Left ventricle myocardium inferior (tissue), 1 donor: ENCODE results near the gene POU2F1. TPM values are rescaled to one million over a fixed set of nuclear protein-coding genes. Genes with fewer than 3 reads are reported as not detected.

Source experiments
- DNase-seq: peaks from one replicate; pipeline ENCODE4 v3.0.0-alpha.2; 2020
- H3K27ac ChIP-seq: fragments of 200-600 bp; replicated peaks from 2 replicates; pipeline ENCODE4 v1.8.0; 2021
- H3K27me3 ChIP-seq: fragments of 200-600 bp; 2 replicates; pipeline ENCODE4 v1.8.0; 2021; ENCODE audit warnings: low read depth
- H3K36me3 ChIP-seq: fragments of 200-600 bp; 2 replicates; pipeline ENCODE4 v1.8.0; 2021
- H3K4me1 ChIP-seq: fragments of 200-600 bp; 2 replicates; pipeline ENCODE4 v1.8.0; 2021
- H3K4me3 ChIP-seq: fragments of 200-600 bp; 2 replicates; pipeline ENCODE4 v1.8.0; 2021; ENCODE audit warnings: mild to moderate bottlenecking, moderate library complexity
- H3K9me3 ChIP-seq: fragments of 200-600 bp; replicated peaks from 2 replicates; pipeline ENCODE4 v1.8.0; 2021
- intact Hi-C: fragments of 100-400 bp; cut with micrococcal nuclease; formaldehyde crosslinking; loops from one replicate; pipeline ENCODE4 v1.11.0; 2022
- total RNA-seq: library from RNA; stranded (reverse); fragmentation: NEBNext Ultra II Directional; extraction: Animal tissue kit (Norgen Biotek cat#: 25700); gene quantifications from one replicate; pipeline ENCODE4 v1.2.1, GENCODE V29; 2021
- TF ChIP-seq, protein P1 (sequence below): fragments of 200-600 bp; IDR thresholded peaks from 2 replicates; pipeline ENCODE4 v1.8.0; 2021; ENCODE audit warnings: antibody characterized with exemption, mild to moderate bottlenecking, borderline replicate concordance
- donor health status: DM: no; HTN: yes; CAD: no; lungs with severe emphysema.

POU2F1 gene
- total RNA-seq, 1 donor from 2014 or later: 7.5 TPM

DNA sequence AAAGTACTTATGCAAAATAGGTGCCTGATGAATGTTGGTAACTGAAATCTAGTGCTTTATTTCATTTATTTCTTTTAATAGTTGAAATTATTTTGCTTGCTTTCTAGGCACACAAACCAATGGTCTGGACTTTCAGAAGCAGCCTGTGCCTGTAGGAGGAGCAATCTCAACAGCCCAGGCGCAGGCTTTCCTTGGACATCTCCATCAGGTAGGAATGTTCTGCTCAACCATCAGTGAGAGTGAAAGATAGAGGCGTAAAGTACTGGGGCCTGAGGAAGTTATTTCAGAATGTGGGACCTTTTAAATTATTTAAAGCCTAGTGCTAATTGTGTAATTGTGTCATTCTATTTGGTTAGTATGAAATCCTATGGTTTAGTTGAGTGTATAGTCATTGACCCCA is 144.7 kb downstream of the POU2F1 start:
- TF ChIP-seq, protein P1, sequence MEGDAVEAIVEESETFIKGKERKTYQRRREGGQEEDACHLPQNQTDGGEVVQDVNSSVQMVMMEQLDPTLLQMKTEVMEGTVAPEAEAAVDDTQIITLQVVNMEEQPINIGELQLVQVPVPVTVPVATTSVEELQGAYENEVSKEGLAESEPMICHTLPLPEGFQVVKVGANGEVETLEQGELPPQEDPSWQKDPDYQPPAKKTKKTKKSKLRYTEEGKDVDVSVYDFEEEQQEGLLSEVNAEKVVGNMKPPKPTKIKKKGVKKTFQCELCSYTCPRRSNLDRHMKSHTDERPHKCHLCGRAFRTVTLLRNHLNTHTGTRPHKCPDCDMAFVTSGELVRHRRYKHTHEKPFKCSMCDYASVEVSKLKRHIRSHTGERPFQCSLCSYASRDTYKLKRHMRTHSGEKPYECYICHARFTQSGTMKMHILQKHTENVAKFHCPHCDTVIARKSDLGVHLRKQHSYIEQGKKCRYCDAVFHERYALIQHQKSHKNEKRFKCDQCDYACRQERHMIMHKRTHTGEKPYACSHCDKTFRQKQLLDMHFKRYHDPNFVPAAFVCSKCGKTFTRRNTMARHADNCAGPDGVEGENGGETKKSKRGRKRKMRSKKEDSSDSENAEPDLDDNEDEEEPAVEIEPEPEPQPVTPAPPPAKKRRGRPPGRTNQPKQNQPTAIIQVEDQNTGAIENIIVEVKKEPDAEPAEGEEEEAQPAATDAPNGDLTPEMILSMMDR: no peak
- H3K9me3 ChIP-seq: no peaks in the 10 kb centered on the region
- peaks cover 10% of the 10 kb centered on the region for H3K36me3 ChIP-seq
- H3K27me3 ChIP-seq: no peaks in the 10 kb centered on the region
- DNase-seq: no peak
- intact Hi-C loops: no loop called here
- H3K27ac ChIP-seq: no peak overlapping the region
- peaks cover 4% of the 10 kb centered on the region for H3K4me1 ChIP-seq
- no peak overlapping the region for H3K4me3 ChIP-seq

- TF ChIP-seq, protein P1: no peak
- Histone ChIP-seq H3K4me3 (no peak overlapping the region), H3K36me3 (peaks cover 18% of the 10 kb centered on the region), H3K27me3 (no peaks in the 10 kb centered on the region), H3K9me3 (no peaks in the 10 kb centered on the region), H3K4me1 (no peaks in the 10 kb centered on the region), H3K27ac (no peak overlapping the region)
- intact Hi-C loops: no loop called here
- no peak for DNase-seq
Measured at GRCh38 chr1:167367705-167368104, 147.0 kb downstream of the POU2F1 start.

- peaks cover 18% of the 10 kb centered on the region for H3K36me3 ChIP-seq
- H3K27ac ChIP-seq: no peak overlapping the region
- intact Hi-C loops: no loop called here
- H3K4me1 ChIP-seq: peaks cover 10% of the 10 kb centered on the region
- no peak overlapping the region for H3K4me3 ChIP-seq
- no peaks in the 10 kb centered on the region for H3K27me3 ChIP-seq
- TF ChIP-seq, protein P1: no peak
- DNase-seq: no peak
- H3K9me3 ChIP-seq: no peaks in the 10 kb centered on the region
Measured at GRCh38 chr1:167369175-167369574, 148.5 kb downstream of the POU2F1 start.

DNA sequence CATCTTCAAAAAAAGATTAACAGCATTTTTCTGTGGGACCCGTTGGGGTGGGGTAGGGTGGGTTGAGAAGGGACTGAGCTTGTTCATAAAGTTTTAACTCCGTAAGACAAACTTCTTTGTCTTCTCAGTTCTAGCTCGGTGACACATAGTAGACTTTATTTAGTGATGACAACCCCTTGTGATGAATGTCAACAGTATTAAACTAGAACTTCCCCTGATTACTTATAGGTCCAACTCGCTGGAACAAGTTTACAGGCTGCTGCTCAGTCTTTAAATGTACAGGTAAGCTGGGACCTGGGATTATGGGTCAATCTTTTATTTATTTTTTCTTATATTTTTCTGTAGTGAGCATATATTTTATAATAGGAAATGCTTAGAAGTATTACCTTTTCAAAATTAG is 149.2 kb downstream of the POU2F1 start:
- TF ChIP-seq, protein P1: no peak
- H3K27ac ChIP-seq: no peak overlapping the region
- intact Hi-C loops: no loop called here
- H3K27me3 ChIP-seq: no peaks in the 10 kb centered on the region
- H3K4me1 ChIP-seq: peaks cover 11% of the 10 kb centered on the region
- H3K9me3 ChIP-seq: no peaks in the 10 kb centered on the region
- H3K4me3 ChIP-seq: no peak overlapping the region
- DNase-seq: no peak
- peaks cover 14% of the 10 kb centered on the region for H3K36me3 ChIP-seq

DNA sequence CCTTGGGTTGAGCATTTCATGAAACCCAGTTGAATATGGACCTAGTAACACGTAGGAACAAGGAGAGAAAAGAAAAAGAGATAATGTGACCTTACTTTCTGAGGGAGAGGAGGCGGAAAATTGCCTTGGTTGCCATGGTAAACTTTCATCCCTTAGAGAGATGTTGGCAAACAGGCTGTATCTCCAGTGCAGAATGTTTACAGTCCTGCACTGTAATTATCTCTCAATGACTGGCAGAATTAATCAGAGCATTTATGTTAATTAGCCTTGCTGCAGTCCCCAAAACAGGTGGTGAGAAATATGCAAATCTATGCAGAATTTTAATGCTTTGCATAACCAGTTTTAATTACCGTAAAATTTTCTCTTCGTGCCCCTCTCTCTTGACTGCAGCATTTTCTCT is 150.3 kb downstream of the POU2F1 start:
- H3K36me3 ChIP-seq: peaks cover 14% of the 10 kb centered on the region
- no peak overlapping the region for H3K27ac ChIP-seq
- H3K9me3 ChIP-seq: no peaks in the 10 kb centered on the region
- H3K27me3 ChIP-seq: no peaks in the 10 kb centered on the region
- intact Hi-C loops: no loop called here
- DNase-seq: no peak
- TF ChIP-seq, protein P1: no peak
- no peak overlapping the region for H3K4me3 ChIP-seq
- peaks cover 17% of the 10 kb centered on the region for H3K4me1 ChIP-seq

DNA sequence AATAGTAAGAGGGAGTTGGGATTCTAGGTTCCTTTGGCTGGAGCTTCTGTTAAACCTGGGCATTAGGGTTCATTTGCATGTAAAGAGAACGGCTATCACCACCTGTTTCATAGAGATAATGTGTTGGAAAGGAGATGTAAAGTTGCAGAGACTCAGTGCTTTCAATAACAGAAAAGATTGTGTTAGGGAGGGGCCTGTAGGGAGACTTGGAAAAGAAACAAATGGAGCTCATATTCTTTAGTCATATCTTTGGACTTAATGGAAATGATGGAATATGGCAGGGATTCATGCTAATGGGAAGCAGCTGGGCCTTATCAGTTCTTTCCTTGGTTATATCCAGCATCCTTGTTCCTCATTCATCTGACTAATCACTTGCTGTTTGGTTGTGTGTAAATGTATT is 152.7 kb downstream of the POU2F1 start:
- Histone ChIP-seq H3K36me3 (peaks cover 24% of the 10 kb centered on the region), H3K4me3 (no peak overlapping the region), H3K9me3 (no peaks in the 10 kb centered on the region), H3K4me1 (peaks cover 18% of the 10 kb centered on the region), H3K27ac (no peak overlapping the region), H3K27me3 (no peaks in the 10 kb centered on the region)
- TF ChIP-seq, protein P1: no peak
- DNase-seq: no peak
- intact Hi-C loops: no loop called here
